ENCODE results near the gene PGAM2. TPM values are rescaled to one million over a fixed set of nuclear protein-coding genes. Genes with fewer than 3 reads are reported as not detected.

PGAM2 gene
- total and polyA plus RNA-seq, 2 of the 13 experiments (the other 11 are each of a cell fraction or from before 2014, with no cell fraction given): 0.22 TPM; not detected in 1

GRCh38 chr7:44052771-44053365 is 12.5 kb downstream of the PGAM2 start:
- peaks cover 19 to 54% of the 10 kb centered on the region in 2 experiments for H3K36me3 ChIP-seq (replicated peaks in 1 of 2; ENCODE audit: control insufficient read depth in 1 of 2, insufficient read depth in 2 of 2, low read length in 2 of 2)
- no peak overlapping the region for H3K4me3 ChIP-seq (replicated peaks in 1 of 3; ENCODE audit: insufficient read depth in 1 of 3, low read depth in 2 of 3, low read length in 3 of 3)
- H2AFZ ChIP-seq (ENCODE audit: low read length): no peak overlapping the region
- no peak overlapping the region for H3K9ac ChIP-seq (ENCODE audit: insufficient read depth, low read depth, low read length)
- H3K27ac ChIP-seq (ENCODE audit: extremely low read length, insufficient read depth, low read length): no peak overlapping the region
- intact Hi-C loops (cut with micrococcal nuclease; ENCODE audit: unreplicated experiment): no loop called here
- peak; percentile 65 for ATAC-seq
- BruUV-seq (replicated peaks): no TSS peak
- no peaks in the 10 kb centered on the region for H4K20me1 ChIP-seq (ENCODE audit: insufficient read depth, low read length)
- in situ Hi-C loops (cut with HindIII; ENCODE audit: extremely low pct_ligation_motif_present, low pct_unique_long_range_greater_than_20kb): no loop called here
- no peak for DNase-seq (ENCODE audit: low spot score)
- no peak for FAIRE-seq
- H3K79me2 ChIP-seq (ENCODE audit: insufficient read depth, low read length): no peaks in the 10 kb centered on the region
- ChIA-PET POLR2A (interaction anchor here (0.8 to 1.2 kb wide), 2 partner anchors 8 to 9 kb away, joined by 3 read pairs; partner anchors contain the start of gene DBNL), CTCF (ENCODE audit: low intra/inter-chr PET ratio, low total read pairs) (no interaction called here)
- 0 out of 2 replicates have a peak, but pooled peaks cover 5% of the 10 kb centered on the region for H3K4me1 ChIP-seq (ENCODE audit: insufficient read depth, low read length)
- WGBS (ENCODE audit: low lambda C conversion rate): 95% methylated on average over 10 of the region's 12 CpGs
- H3K9me3 ChIP-seq (ENCODE audit: low read length): no peaks in the 10 kb centered on the region
- TF ChIP-seq SYNCRIP (IDR thresholded peaks at IDR 0.05; ENCODE audit: insufficient read depth, low read depth, low read length) (no peak), SKI (IDR thresholded peaks at IDR 0.05; ENCODE audit: partially characterized antibody) (no peak)
- H3K27me3 ChIP-seq (ENCODE audit: control insufficient read depth in 1 of 2, insufficient read depth in 2 of 2, low read length in 2 of 2): no peaks in the 10 kb centered on the region
- no peak overlapping the region for H3K4me2 ChIP-seq (ENCODE audit: low read depth, low read length)

GRCh38 chr7:44051611-44052220 is 13.7 kb downstream of the PGAM2 start:
- no peaks in the 10 kb centered on the region for H3K27me3 ChIP-seq (ENCODE audit: control insufficient read depth in 1 of 2, insufficient read depth in 2 of 2, low read length in 2 of 2)
- ATAC-seq (no peak), FAIRE-seq (no peak), DNase-seq (ENCODE audit: low spot score) (no peak)
- H2AFZ ChIP-seq (ENCODE audit: low read length): no peak overlapping the region
- H3K4me1 ChIP-seq (ENCODE audit: insufficient read depth, low read length): peaks cover 12% of the 10 kb centered on the region
- no peaks in the 10 kb centered on the region for H4K20me1 ChIP-seq (ENCODE audit: insufficient read depth, low read length)
- H3K4me2 ChIP-seq (ENCODE audit: low read depth, low read length): no peak overlapping the region
- H3K9ac ChIP-seq (ENCODE audit: insufficient read depth, low read depth, low read length): no peak overlapping the region
- ChIA-PET CTCF (ENCODE audit: low intra/inter-chr PET ratio, low total read pairs) (no interaction called here), POLR2A (interaction anchor here (1.2 kb wide), 1 partner anchor 8 kb away, joined by 3 read pairs; the partner anchor contains the start of gene DBNL)
- peaks cover 8% of the 10 kb centered on the region for H3K79me2 ChIP-seq (ENCODE audit: insufficient read depth, low read length)
- intact Hi-C loops (cut with micrococcal nuclease; ENCODE audit: unreplicated experiment) (no loop called here), in situ Hi-C loops (cut with HindIII; ENCODE audit: extremely low pct_ligation_motif_present, low pct_unique_long_range_greater_than_20kb) (no loop called here)
- no peak overlapping the region for H3K4me3 ChIP-seq (replicated peaks in 1 of 3; ENCODE audit: insufficient read depth in 1 of 3, low read depth in 2 of 3, low read length in 3 of 3)
- BruUV-seq (replicated peaks): no TSS peak
- peaks cover 13 to 47% of the 10 kb centered on the region in 2 experiments; a peak in 4 of 5 replicates for H3K36me3 ChIP-seq (replicated peaks in 1 of 2; ENCODE audit: control insufficient read depth in 1 of 2, insufficient read depth in 2 of 2, low read length in 2 of 2)
- 100% methylated on average over 4 of the region's 5 CpGs for WGBS (ENCODE audit: low lambda C conversion rate)
- H3K9me3 ChIP-seq (ENCODE audit: low read length): no peaks in the 10 kb centered on the region
- H3K27ac ChIP-seq (ENCODE audit: extremely low read length, insufficient read depth, low read length): no peak overlapping the region
- TF ChIP-seq ZNF546 (CRISPR knock-in tag; conservative IDR thresholded peaks at IDR 0.05) (no peak), XRCC5 (optimal IDR thresholded peaks at IDR 0.05; ENCODE audit: low read length) (no peak), CHCHD3 (CRISPR knock-in tag; IDR thresholded peaks at IDR 0.05) (no peak), SCMH1 (CRISPR knock-in tag; IDR thresholded peaks at IDR 0.05; ENCODE audit: borderline replicate concordance) (no peak), ZFP36 (IDR thresholded peaks at IDR 0.05; ENCODE audit: borderline replicate concordance, low read depth, low read length, partially characterized antibody) (no peak), MLXIP (CRISPR knock-in tag; IDR thresholded peaks at IDR 0.05; ENCODE audit: borderline replicate concordance) (no peak), DDIT3 (CRISPR knock-in tag; IDR thresholded peaks at IDR 0.05) (no peak)

Data from HepG2 (cell line).